ENCODE measurements around the gene ZNF74.

- TF ChIP-seq POLR2A (IDR thresholded peaks at IDR 0.05; ENCODE audit: low read depth, low read length), result no peak
- TF ChIP-seq POLR2AphosphoS5 (IDR thresholded peaks at IDR 0.05; ENCODE audit: low read depth, low read length), result no peak
Observed at GRCh38 chr22:20434773-20435172, 40.8 kb downstream of the ZNF74 start.

Measured in GM12892 (cell line).